Measurements from ENCODE around the gene OSR1. TPM values are rescaled to one million over a fixed set of nuclear protein-coding genes. Genes with fewer than 3 reads are reported as not detected.
A peak's percentile ranks its signal among the peaks of the same experiment; 100 is the strongest.

Gene OSR1
- total and polyA plus RNA-seq, 7 donors, result 0.69 to 33.0 (median 7.8) TPM

GRCh38 chr2:19361325-19361990, 3.0 kb upstream of the OSR1 start:
- TF ChIP-seq CTCF (IDR thresholded peaks at IDR 0.05) (no peak), POLR2AphosphoS5 (IDR thresholded peaks at IDR 0.05) (peak in 1 of 4 donors; percentile 28)
- intact Hi-C loops (cut with DNase I), result loop anchor here (2.0 to 5.0 kb wide), 4 partner anchors 803 to 974 kb away; no protein-coding TSS in a partner anchor
- WGBS, 2 donors, result 4 to 7% methylated on average over 51 of the region's 51 CpGs
- H3K9me3 ChIP-seq, result no peaks in the 10 kb centered on the region
- H3K27me3 ChIP-seq, result peaks cover 0 to 59% (median 0%) of the 10 kb centered on the region in 3 donors
- no peaks in the 10 kb centered on the region for H3K36me3 ChIP-seq
- peaks cover 0 to 51% (median 25%) of the 10 kb centered on the region in 4 donors for H3K4me1 ChIP-seq
- peak overlapping the region; percentile 38 to 61 (median 54) for H3K4me3 ChIP-seq
- DNase-seq, result peak; percentile 70
- H3K27ac ChIP-seq, result peak overlapping the region; percentile 58 to 94 (median 76)

GRCh38 chr2:19360966-19361321, 2.5 kb upstream of the OSR1 start:
- Histone ChIP-seq H3K4me1 (peaks cover 0 to 51% (median 25%) of the 10 kb centered on the region in 4 donors), H3K9me3 (no peaks in the 10 kb centered on the region), H3K27me3 (peaks cover 0 to 64% (median 0%) of the 10 kb centered on the region in 3 donors), H3K27ac (peak overlapping the region; percentile 62 to 94 (median 86)), H3K4me3 (peak overlapping the region; percentile 38 to 61 (median 54)), H3K36me3 (no peaks in the 10 kb centered on the region)
- WGBS, 2 donors, result 25 to 31% methylated on average over 17 of the region's 17 CpGs
- intact Hi-C loops (cut with DNase I), result loop anchor here (2.0 to 5.0 kb wide), 4 partner anchors 802 to 974 kb away; no protein-coding TSS in a partner anchor
- no peak for TF ChIP-seq CTCF (IDR thresholded peaks at IDR 0.05)
- no peak for TF ChIP-seq POLR2AphosphoS5 (IDR thresholded peaks at IDR 0.05)
- no peak for TF ChIP-seq EP300 (IDR thresholded peaks at IDR 0.05)
- no peak for TF ChIP-seq POLR2A (IDR thresholded peaks at IDR 0.05)
- no peak for DNase-seq

GRCh38 chr2:19360266-19360965, 2.0 kb upstream of the OSR1 start:
- Histone ChIP-seq H3K4me3 (no peak overlapping the region), H3K36me3 (no peaks in the 10 kb centered on the region), H3K9me3 (no peaks in the 10 kb centered on the region), H3K27me3 (peaks cover 0 to 69% (median 0%) of the 10 kb centered on the region in 3 donors), H3K4me1 (peaks cover 0 to 51% (median 25%) of the 10 kb centered on the region in 4 donors), H3K27ac (peak overlapping the region; percentile 62 to 94 (median 86))
- TF ChIP-seq CTCF (IDR thresholded peaks at IDR 0.05) (no peak), EP300 (IDR thresholded peaks at IDR 0.05) (no peak), POLR2AphosphoS5 (IDR thresholded peaks at IDR 0.05) (no peak), POLR2A (IDR thresholded peaks at IDR 0.05) (no peak)
- WGBS, 2 donors, result 78 to 83% methylated on average over 4 of the region's 4 CpGs
- no peak for DNase-seq
- intact Hi-C loops (cut with DNase I), result loop anchor here (2.0 to 5.0 kb wide), 4 partner anchors 802 to 973 kb away; no protein-coding TSS in a partner anchor

GRCh38 chr2:19359456-19359855, 1.0 kb upstream of the OSR1 start:
- Histone ChIP-seq H3K36me3 (no peaks in the 10 kb centered on the region), H3K9me3 (no peaks in the 10 kb centered on the region), H3K27ac (peak overlapping the region; percentile 82 to 94 (median 86)), H3K4me3 (peak overlapping the region in 2 of 4 donors; percentile 64 to 76), H3K4me1 (peaks cover 0 to 61% (median 32%) of the 10 kb centered on the region in 4 donors), H3K27me3 (peaks cover 0 to 72% (median 0%) of the 10 kb centered on the region in 3 donors)
- TF ChIP-seq POLR2AphosphoS5 (IDR thresholded peaks at IDR 0.05), result no peak
- TF ChIP-seq EP300 (IDR thresholded peaks at IDR 0.05), result no peak
- TF ChIP-seq POLR2A (IDR thresholded peaks at IDR 0.05), result no peak
- TF ChIP-seq CTCF (IDR thresholded peaks at IDR 0.05), result no peak
- intact Hi-C loops (cut with DNase I), result loop anchor here (2.0 to 5.0 kb wide), 3 partner anchors 383 to 693 kb away; partner anchors contain the start of gene LAPTM4A
- 71 to 86% methylated on average over 4 of the region's 4 CpGs for WGBS, 2 donors
- no peak for DNase-seq
